BE2C (cell line): ENCODE data around the gene CHST6.
"Not testable (repeated sequence)": the region's sequence is repeated elsewhere in the genome, so short reads cannot be mapped to it uniquely, and the experiment has no call there.

Source experiments
- DNase-seq: peaks from one replicate; pipeline ENCODE4 v3.0.0-alpha.2; 2020
- H3K27me3 ChIP-seq: fragments of 250-450 bp; sonication (Bioruptor Pico); 2 replicates; pipeline ENCODE4 v1.5.1; 2020; ENCODE audit warnings: mild to moderate bottlenecking
- H3K36me3 ChIP-seq: fragments of 250-450 bp; sonication (Bioruptor Pico); 2 replicates; pipeline ENCODE4 v1.5.1; 2020; ENCODE audit warnings: mild to moderate bottlenecking
- H3K4me1 ChIP-seq: fragments of 250-450 bp; sonication (Bioruptor Pico); 2 replicates; pipeline ENCODE4 v1.5.1; 2020
- H3K4me3 ChIP-seq: 2 replicates; pipeline ENCODE4 v1.5.1; 2011; ENCODE audit warnings: low read depth, low read length
- H3K9me3 ChIP-seq: fragments of 250-450 bp; sonication (Bioruptor Pico); 2 replicates; pipeline ENCODE4 v1.5.1; 2020
- CTCF ChIP-seq: IDR thresholded peaks from 2 replicates; pipeline ENCODE4 v1.5.1; 2012; ENCODE audit warnings: mild to moderate bottlenecking, low read depth, low read length

The CHST6 gene

GRCh38 chr16:75506107-75506506 lies 10.9 kb upstream of the CHST6 start:
- no peak for DNase-seq
- Histone ChIP-seq H3K27me3 (no peaks in the 10 kb centered on the region), H3K4me3 (no peak overlapping the region), H3K4me1 (no peaks in the 10 kb centered on the region), H3K9me3 (no peaks in the 10 kb centered on the region), H3K36me3 (no peaks in the 10 kb centered on the region)
- no peak for TF ChIP-seq CTCF

DNA sequence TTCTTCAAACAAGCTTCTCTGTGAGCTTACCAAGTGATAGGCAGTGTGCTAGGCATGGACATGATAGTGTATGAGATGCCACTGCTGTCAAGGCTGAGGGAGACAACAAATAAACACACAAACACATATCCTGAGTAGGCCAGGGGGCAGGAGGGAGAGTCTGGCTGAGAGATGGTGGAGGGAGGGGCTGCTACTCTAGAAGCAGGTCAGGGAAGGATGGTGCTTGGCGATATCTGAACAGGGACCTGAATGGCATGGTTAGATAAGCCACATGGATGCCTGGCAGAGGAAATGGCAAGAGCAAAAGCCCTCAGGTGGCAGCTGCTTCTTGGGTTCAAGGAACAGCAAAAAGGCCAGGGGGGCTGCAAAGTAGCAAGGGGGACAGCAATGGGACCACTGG lies 8.6 kb upstream of the CHST6 start:
- Histone ChIP-seq H3K9me3 (no peaks in the 10 kb centered on the region), H3K4me3 (no peak overlapping the region), H3K27me3 (no peaks in the 10 kb centered on the region), H3K4me1 (peaks cover 3% of the 10 kb centered on the region), H3K36me3 (no peaks in the 10 kb centered on the region)
- DNase-seq: no peak
- TF ChIP-seq CTCF: no peak

- Histone ChIP-seq H3K4me3 (no peak overlapping the region), H3K27me3 (no peaks in the 10 kb centered on the region), H3K36me3 (no peaks in the 10 kb centered on the region), H3K9me3 (no peaks in the 10 kb centered on the region), H3K4me1 (peaks cover 7% of the 10 kb centered on the region)
- no peak for TF ChIP-seq CTCF
- DNase-seq: no peak
These were observed 7.8 kb upstream of the CHST6 start for GRCh38 chr16:75502916-75503605.

DNA sequence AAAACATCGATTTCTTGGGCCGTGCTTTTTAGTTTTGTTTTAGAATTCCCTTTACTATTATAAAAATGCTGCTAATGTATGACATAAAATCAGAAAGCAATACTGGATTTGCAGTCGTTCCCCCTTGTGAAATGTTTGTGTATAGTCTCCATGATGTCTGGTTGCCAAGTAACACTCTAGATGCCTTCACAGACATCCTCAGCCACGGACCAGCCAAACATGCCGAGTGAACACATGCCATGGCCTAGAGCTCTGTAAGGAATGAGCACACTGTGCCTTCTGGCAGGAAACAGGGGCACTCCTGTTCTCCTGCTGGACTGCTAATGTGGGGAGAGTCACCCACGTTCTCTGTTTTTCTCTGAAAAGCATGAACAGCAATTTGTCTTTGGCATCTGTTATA lies 6.6 kb upstream of the CHST6 start:
- H3K9me3 ChIP-seq, H3K36me3 ChIP-seq, DNase-seq, H3K27me3 ChIP-seq, H3K4me1 ChIP-seq, H3K4me3 ChIP-seq: not testable (repeated sequence)

GRCh38 chr16:75501359-75501758 lies 6.1 kb upstream of the CHST6 start:
- H3K4me3 ChIP-seq: no peak overlapping the region
- no peaks in the 10 kb centered on the region for H3K9me3 ChIP-seq
- H3K27me3 ChIP-seq: no peaks in the 10 kb centered on the region
- no peak for TF ChIP-seq CTCF
- DNase-seq: no peak
- H3K4me1 ChIP-seq: peaks cover 7% of the 10 kb centered on the region
- H3K36me3 ChIP-seq: no peaks in the 10 kb centered on the region

DNA sequence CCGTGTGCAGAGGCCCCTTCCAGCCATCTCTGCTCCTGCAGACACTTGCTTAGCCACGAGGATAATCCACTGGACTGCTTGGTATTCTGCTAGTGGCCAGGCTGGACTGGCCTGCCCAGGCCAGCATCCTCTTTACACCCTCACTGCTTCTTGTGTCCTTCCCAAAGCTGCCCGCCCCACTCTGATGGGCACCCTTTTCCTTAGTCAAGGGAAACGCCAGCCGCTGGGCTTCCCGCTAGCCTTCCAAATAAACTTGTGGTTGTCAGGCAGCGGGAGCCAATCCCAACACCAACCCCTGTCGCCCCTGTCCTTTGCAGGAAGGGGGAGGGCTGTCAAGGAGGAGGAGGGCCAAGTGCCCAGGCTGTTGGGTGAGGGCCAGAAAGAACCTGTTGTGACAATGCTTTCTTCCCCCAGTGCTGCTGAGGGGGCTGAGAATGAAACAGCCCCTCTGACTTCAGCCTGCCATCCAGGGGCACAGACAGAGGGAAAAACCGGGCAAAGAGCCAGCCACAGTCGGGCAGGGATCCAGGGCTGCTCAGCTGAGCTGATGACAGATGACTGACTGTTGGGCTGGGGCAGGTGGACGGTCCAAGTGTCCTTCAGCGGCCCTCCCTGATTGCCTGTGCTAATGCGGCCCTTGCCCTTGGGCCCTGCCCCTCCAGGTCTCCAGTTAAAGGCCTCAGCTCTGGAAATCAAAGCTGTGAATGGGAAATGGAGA lies 3.5 kb upstream of the CHST6 start:
- not testable (repeated sequence) for H3K9me3 ChIP-seq, H3K36me3 ChIP-seq, H3K4me1 ChIP-seq, H3K27me3 ChIP-seq
- DNase-seq: peak; percentile 87
- H3K4me3 ChIP-seq: peak overlapping the region; percentile 7; the same call in 1 of the 2 replicates

GRCh38 chr16:75497558-75497957 lies 2.3 kb upstream of the CHST6 start:
- DNase-seq: no peak
- Histone ChIP-seq H3K4me3 (no peak overlapping the region), H3K36me3 (no peaks in the 10 kb centered on the region), H3K9me3 (no peaks in the 10 kb centered on the region), H3K4me1 (peaks cover 8% of the 10 kb centered on the region), H3K27me3 (no peaks in the 10 kb centered on the region)
- no peak for TF ChIP-seq CTCF
